Measurements from ENCODE around the gene CCDC142.

CCDC142 gene

DNA sequence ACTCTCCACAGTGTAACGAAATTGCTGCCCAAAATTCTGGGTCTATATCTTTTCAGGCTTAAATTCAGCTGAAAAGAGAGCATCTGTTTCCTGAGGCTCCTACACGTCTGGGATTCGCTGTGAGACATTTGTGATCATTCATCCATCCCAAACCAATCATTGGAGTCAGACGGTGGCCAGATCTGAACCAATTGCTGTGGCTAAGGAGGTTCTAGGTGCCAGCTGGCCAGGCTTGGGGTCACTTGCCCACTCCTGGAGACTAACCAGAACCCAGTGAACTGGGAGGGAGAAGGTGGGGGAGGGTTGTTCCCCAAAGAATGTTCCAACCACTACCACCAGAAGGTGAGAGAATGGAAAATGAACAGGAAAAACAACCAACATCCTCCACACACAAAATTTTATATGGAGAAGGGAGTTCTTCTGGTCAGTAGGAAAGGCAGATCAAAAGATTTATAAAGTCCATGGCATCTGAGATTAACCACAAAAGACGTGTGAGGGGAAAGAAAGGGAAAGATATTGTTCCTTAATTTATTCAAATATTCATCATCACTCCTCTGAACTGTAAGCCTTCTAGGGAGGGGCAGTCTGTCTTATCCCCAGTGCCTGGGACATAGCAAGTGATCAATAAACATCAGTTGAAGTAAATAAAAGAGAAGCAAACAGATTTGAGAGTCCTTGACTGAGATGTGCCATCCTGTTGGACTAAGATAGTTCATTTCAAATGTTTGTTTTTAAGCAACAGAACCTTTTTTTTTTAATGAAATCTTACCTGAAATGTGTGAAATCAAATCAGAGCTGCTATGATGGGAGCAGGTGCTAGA lies 38.1 kb downstream of the CCDC142 start:
- TF ChIP-seq TAF1 (IDR thresholded peaks at IDR 0.05; ENCODE audit: borderline replicate concordance, insufficient read depth, low read length), result no peak
- no peak for TF ChIP-seq SIN3A (IDR thresholded peaks at IDR 0.05; ENCODE audit: borderline replicate concordance, insufficient read depth, low read length)
- TF ChIP-seq POLR2AphosphoS5 (IDR thresholded peaks at IDR 0.05; ENCODE audit: low read depth, low read length), result no peak
- no peak for TF ChIP-seq FOXP2 (optimal IDR thresholded peaks at IDR 0.05; ENCODE audit: borderline replicate concordance, extremely low read depth, extremely low read length, insufficient read depth)
- TF ChIP-seq, protein P1, sequence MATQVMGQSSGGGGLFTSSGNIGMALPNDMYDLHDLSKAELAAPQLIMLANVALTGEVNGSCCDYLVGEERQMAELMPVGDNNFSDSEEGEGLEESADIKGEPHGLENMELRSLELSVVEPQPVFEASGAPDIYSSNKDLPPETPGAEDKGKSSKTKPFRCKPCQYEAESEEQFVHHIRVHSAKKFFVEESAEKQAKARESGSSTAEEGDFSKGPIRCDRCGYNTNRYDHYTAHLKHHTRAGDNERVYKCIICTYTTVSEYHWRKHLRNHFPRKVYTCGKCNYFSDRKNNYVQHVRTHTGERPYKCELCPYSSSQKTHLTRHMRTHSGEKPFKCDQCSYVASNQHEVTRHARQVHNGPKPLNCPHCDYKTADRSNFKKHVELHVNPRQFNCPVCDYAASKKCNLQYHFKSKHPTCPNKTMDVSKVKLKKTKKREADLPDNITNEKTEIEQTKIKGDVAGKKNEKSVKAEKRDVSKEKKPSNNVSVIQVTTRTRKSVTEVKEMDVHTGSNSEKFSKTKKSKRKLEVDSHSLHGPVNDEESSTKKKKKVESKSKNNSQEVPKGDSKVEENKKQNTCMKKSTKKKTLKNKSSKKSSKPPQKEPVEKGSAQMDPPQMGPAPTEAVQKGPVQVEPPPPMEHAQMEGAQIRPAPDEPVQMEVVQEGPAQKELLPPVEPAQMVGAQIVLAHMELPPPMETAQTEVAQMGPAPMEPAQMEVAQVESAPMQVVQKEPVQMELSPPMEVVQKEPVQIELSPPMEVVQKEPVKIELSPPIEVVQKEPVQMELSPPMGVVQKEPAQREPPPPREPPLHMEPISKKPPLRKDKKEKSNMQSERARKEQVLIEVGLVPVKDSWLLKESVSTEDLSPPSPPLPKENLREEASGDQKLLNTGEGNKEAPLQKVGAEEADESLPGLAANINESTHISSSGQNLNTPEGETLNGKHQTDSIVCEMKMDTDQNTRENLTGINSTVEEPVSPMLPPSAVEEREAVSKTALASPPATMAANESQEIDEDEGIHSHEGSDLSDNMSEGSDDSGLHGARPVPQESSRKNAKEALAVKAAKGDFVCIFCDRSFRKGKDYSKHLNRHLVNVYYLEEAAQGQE (IDR thresholded peaks at IDR 0.05; ENCODE audit: insufficient read depth in 1 of 2, low read depth in 2 of 2, low read length in 2 of 2), result no peak

GRCh38 chr2:74441690-74442482 lies 40.9 kb downstream of the CCDC142 start, which contains the start of gene RTKN:
TSS of gene RTKN (minus strand) at chr2:74441937. CDS start at chr2:74441816, 121 bp downstream.
- TF ChIP-seq POLR2AphosphoS5 (IDR thresholded peaks at IDR 0.05; ENCODE audit: low read depth, low read length), result no peak
- TF ChIP-seq, protein P1 (IDR thresholded peaks at IDR 0.05; ENCODE audit: insufficient read depth in 1 of 2, low read depth in 2 of 2, low read length in 2 of 2), result no peak
- TF ChIP-seq TAF1 (IDR thresholded peaks at IDR 0.05; ENCODE audit: borderline replicate concordance, insufficient read depth, low read length), result no peak
- no peak for TF ChIP-seq FOXP2 (optimal IDR thresholded peaks at IDR 0.05; ENCODE audit: borderline replicate concordance, extremely low read depth, extremely low read length, insufficient read depth)
- no peak for TF ChIP-seq SIN3A (IDR thresholded peaks at IDR 0.05; ENCODE audit: borderline replicate concordance, insufficient read depth, low read length)

DNA sequence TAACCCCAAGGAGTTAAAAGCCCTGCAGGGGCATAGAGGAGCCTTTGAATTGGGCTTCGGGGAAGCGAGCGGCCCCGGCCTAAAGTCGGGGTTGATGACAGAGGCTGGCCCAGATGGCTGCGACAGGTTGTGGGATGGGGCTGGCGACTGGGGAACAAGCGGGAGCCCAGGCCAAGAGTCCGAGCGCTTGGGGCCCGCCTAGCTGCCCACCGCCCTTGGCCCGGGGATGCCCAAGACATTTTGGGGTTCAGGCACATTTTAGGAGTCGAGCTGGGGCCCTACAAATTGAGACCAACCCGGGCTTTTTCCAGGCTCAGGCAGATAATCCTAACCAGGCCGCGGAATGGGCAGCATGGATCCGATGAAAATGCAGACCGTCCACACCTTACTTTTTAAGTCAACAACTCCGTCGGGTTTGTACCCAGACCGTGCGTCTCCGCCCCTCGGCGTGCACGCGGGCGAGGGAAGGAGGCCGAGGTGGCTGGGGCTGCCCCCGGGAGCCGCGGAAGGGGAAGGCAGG lies 41.6 kb downstream of the CCDC142 start:
- TF ChIP-seq POLR2AphosphoS5 (IDR thresholded peaks at IDR 0.05; ENCODE audit: low read depth, low read length), result no peak
- TF ChIP-seq TAF1 (IDR thresholded peaks at IDR 0.05; ENCODE audit: borderline replicate concordance, insufficient read depth, low read length), result no peak
- TF ChIP-seq, protein P1 (IDR thresholded peaks at IDR 0.05; ENCODE audit: insufficient read depth in 1 of 2, low read depth in 2 of 2, low read length in 2 of 2), result no peak
- no peak for TF ChIP-seq SIN3A (IDR thresholded peaks at IDR 0.05; ENCODE audit: borderline replicate concordance, insufficient read depth, low read length)
- TF ChIP-seq FOXP2 (optimal IDR thresholded peaks at IDR 0.05; ENCODE audit: borderline replicate concordance, extremely low read depth, extremely low read length, insufficient read depth), result no peak

- TF ChIP-seq SIN3A (IDR thresholded peaks at IDR 0.05; ENCODE audit: borderline replicate concordance, insufficient read depth, low read length) (peak; percentile 78; the same call in 1 of the 2 replicates), POLR2AphosphoS5 (IDR thresholded peaks at IDR 0.05; ENCODE audit: low read depth, low read length) (peak; percentile 84), FOXP2 (optimal IDR thresholded peaks at IDR 0.05; ENCODE audit: borderline replicate concordance, extremely low read depth, extremely low read length, insufficient read depth) (peak; percentile 84), TAF1 (IDR thresholded peaks at IDR 0.05; ENCODE audit: borderline replicate concordance, insufficient read depth, low read length) (peak; percentile 84; the same call in 1 of the 2 replicates)
- TF ChIP-seq, protein P1 (IDR thresholded peaks at IDR 0.05; ENCODE audit: insufficient read depth in 1 of 2, low read depth in 2 of 2, low read length in 2 of 2), result 0 out of 4 replicates have a peak, but pooled peaks of 1 of the 2 experiments have one; percentile 50
Observed at GRCh38 chr2:74440378-74441169, 42.2 kb downstream of the CCDC142 start.

All from PFSK-1 (cell line).